NCI-H2196 (cell line): Measurements from ENCODE around the gene SNTB2.
"Not testable (repeated sequence)": the region's sequence is repeated elsewhere in the genome, so short reads cannot be mapped to it uniquely, and the experiment has no call there.

ENCODE experiments used
- DNase-seq: peaks from one replicate; lab custom pipeline; 2025; ENCODE audit not compliant: unreplicated experiment; lab: John Stamatoyannopoulos, UW

SNTB2 gene

DNA sequence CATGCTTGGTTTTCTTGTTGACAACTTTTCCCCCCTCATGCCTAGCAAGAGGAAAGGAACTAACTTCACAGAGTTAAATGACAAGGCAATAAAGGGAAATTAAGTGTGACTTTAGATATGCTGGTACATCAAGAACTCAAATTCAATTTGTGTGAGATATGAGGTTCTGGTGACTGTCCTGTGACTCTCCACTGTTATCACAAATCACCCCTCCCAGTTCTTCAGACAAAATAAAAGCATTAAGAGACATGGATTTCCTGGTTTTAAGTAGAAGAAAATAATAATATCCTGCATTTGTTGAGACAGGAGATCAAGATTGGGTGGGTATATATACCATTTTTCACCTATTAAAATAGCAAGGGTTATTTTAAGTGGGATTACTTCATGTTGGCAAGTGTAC is 46.2 kb downstream of the SNTB2 start:
- no peak for DNase-seq

DNA sequence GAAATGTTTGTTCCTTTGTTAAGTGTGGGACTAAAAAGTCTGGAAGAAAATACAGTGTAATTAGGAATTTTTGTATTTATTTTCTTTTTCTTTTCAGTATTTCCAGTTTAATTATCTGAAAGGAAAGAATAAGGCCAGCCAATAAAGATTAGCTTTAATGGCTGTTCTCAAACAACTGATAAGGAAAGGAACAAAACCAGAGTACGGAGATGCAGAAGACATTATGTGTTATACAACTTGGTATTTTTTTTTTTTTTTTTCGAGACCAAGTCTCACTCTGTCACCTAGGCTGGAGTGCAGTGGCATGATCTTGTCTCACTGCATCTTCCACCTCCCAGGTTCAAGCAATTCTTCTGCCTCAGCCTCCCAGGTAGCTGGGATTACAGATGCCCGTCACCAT is 47.5 kb downstream of the SNTB2 start:
- DNase-seq = no peak

DNA sequence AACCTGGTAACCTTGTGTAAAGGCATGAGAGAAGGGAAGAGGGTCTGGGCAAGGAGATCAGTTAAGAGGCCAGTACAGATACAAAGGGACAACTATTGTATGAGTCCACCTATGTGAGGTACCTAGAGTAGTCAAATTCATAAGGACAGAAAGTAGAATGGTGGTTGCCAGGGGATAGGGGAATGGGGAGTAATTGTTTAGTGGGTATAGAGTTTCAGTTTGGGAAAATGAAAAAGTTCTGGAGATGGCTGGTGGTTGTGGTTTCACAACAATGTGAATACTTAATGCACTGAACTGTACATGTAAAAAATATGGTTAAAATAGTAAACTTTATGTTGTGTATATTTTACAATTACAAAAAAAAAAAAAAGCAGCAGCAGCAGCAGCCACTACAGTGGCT is 49.4 kb downstream of the SNTB2 start:
- no peak for DNase-seq

DNA sequence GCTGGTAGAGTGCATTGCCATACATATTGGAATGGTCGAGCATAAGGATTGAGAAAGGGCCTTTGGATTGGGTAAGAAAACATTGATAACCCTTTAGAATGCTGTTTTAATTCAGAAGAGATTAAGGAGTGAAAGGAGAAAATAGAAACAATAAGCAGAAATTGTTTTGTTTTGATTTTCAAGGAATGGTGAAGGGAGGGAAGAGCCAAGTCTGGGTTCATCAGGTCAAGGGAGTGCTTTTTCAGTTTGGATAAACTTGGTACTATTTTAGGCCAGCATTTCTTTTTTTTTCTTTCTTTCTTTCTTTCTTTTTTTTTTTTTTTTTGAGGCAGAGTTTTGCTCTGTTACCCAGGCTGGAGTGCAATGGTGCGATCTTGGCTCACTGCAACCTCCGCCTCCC is 50.3 kb downstream of the SNTB2 start:
- DNase-seq = no peak

DNA sequence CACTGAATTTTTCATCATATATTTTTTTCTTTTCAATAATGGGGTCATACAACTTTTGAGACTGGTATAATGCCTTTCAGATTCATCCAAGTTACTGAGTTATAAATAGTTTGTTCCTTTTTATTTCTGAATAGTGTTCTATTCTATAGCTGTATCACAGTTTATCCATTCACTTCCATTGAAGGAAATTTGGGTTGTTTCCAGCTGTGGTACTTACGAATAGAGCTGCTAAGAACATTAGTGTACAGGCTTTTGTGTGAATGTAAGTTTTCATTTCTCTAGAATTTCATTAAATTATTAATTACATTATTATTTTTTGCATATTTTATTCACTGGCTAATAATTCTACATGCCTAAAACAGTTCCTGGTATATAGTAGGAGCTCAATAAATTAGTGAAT is 52.9 kb downstream of the SNTB2 start:
- DNase-seq = no peak

DNA sequence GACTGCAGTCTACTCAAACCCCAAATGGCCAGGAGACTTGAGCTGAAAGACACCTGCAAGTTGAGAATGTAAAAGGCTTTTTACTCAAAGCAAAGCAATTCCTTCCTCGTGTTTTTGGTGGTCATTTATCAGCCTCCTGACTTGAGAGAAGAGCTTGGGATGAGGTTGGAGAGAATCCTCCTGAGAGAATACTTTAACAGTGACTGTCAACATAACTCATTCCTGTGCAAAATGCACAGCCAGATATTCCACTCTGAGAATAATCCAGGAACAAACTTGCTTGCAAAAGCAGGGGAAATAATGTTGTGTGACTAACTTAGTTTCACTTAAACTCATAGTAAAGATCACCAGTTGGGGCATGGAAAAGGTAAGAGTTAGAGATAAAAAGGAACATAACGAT is 53.4 kb downstream of the SNTB2 start:
- DNase-seq = no peak

DNA sequence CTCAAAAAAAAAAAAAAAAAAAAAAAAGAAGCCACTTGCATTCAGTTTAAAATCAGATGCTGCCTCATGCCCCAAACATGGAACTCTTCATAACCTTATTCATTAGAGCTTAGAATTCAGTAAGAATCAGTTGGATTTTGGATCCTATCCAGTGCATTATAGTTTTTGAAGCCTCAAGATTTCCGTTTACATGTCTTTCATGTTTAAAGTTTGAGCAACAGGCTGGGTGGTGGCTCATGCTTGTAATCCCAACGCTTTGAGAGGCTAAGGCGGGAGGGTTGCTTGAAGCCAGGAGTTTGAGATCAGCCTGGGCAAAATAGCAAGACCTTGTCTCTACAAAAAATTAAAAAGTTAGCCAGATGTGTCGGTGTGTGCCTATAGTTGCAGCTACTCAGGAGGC is 55.0 kb downstream of the SNTB2 start:
- no peak for DNase-seq

DNA sequence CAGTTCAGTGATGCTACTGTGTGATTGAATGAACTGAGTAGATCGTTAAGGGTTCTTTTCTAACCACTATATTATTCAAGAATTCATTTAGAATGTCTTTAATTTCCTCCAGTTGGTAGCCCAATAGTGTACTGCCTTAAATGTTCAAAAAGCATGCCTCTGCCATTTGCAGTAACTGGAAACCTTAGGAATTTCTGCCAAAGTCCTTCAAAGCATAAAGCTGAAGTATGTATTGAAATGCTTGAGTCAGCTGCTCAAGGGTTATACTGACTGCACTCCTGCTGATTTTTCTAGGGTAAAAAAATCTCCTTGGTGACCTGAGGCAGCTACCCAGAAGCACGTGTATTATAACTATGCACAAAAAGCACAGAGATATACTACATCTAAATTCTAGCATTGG is 56.5 kb downstream of the SNTB2 start:
- DNase-seq = peak; percentile 9

DNA sequence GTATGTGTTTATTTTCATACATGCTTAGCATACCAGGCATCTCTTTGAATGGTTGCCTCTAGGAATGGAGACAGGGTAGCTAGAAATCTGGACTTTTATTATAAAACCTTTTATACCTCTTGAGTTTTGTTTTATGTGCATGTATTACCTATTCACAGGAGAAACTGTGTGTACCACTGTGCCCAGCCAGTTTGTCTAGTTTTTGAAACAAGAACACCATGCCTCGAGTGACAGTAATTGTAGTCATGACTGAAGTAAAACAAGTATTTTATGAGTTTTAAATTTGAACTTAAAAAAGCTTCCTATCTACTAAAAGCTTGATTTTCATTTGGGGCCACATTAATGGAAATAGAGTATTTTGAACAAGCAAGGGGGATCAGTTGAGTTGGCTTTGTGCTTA is 57.4 kb downstream of the SNTB2 start:
- DNase-seq = no peak

DNA sequence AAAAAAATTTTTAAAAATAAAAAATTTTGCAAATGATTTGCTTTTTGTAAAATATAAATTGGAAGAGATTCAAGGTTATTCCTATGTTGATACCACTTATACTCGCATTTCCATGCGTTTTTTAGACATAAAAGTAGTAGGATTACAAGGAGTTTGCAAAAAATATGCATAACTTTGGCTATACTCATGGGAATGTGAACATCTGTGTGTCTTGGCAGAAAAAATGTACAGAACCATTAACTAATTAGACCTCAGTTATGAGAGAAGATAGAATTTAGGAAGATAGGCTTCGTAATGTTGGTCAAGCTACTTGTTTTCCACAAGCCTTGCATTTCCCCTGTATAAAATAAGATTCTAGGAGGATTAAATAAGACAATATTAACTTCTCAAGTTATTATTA is 63.1 kb downstream of the SNTB2 start:
- no peak for DNase-seq

DNA sequence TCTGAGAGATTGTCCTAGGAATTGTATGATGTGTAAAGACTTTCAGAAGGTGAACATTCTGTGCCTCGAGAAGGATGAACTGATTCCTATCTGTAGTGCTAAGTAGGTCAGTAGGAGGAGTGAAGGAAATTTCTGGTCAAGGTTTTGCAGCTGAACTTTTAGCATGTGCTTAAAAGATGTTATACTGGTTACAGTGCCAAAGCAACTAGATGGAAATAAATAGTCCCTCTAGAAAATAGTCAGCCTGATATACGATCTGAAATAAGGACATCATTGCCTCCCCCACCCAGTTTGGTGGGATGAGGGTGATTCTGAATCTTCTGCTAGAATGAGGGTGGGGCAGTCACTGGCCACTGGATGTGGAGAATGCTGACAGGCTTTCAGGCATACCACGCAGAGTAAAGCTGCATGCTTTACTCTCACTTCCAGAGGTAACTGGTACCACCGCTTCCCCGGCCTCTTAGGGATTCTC is 66.9 kb downstream of the SNTB2 start:
- no peak for DNase-seq

DNA sequence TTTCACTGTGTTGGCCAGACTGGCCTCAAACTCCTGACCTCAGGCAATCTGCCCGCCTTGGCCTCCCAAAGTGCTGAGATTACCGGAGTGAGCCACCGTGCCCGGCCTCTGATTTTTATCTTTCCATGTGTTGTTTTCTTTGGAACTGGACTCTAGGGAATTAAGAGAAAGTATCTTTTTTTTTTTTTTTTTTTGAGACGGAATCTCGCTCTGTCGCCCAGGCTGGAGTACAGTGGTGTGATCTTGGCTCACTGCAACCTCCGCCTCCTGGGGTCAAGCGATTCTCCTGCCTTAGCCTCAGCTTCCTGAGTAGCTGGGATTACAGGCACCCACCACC is 72.4 kb downstream of the SNTB2 start:
- DNase-seq = not testable (repeated sequence)

DNA sequence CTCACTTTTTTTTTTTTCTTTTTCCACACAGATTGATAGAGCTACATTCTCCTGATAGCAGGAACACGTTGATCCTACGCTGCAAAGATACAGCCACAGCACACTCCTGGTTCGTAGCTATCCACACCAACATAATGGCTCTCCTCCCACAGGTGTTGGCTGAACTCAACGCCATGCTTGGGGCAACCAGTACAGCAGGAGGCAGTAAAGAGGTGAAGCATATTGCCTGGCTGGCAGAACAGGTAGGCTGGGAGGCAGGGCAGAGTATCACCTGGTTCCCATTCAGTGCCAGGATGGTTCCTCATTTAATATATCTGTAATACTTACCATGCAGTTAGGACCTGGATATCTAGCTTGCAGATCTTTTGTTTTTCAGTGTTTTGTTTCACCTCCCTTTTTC is 73.1 kb downstream of the SNTB2 start:
- no peak for DNase-seq

DNA sequence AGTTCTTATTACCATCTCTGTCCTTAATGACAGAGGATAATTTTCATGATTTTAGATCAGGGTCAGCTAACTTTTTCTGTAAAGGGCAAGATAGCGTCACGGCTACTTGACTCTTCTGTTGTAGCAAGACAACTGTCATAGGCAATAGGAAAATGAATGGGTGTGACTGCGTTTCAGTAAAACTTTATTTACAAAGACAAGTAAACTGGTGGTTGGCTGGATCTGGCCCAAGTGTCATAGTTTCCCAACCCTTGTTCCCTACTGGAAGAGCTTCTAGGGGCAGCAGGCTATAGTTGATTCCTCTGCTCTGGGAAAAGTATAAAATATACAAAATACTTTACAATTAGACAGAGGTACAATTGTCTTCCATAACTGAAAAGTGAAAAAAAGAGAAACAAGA is 73.5 kb downstream of the SNTB2 start:
- no peak for DNase-seq

DNA sequence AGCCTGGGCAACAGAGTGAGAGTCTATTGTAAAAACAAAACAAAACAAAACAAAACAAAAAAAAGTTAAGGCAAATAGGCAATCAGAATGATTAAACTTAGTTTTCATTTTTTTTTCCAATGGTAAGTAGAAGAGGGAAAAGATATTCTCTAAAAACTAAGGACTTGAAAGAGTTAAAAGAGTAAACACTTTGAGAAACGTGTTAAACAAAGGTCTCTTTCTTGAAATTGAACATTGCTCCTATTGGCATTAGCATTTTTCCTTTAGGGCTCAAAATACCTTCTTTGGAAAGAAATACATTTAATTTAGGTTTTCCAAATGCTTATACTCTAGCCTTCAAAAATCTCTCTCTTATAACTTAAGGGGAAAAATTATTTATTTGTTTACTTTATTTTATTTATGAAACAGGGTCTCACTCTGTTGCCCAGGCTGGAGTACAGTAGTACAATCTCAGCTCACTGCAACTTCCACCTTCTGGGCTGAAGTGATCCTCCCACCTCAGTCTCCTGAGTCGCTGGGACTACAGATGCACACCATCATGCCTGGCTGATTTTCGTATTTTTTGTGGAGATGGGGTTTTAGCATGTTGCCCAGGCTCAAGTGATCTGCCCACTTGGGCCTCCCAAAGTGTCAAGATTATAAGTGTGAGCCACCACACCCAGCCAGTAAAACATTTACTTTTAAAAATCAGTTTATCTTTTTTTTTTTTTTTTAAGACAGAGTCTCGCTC is 79.5 kb downstream of the SNTB2 start:
- no peak for DNase-seq

DNA sequence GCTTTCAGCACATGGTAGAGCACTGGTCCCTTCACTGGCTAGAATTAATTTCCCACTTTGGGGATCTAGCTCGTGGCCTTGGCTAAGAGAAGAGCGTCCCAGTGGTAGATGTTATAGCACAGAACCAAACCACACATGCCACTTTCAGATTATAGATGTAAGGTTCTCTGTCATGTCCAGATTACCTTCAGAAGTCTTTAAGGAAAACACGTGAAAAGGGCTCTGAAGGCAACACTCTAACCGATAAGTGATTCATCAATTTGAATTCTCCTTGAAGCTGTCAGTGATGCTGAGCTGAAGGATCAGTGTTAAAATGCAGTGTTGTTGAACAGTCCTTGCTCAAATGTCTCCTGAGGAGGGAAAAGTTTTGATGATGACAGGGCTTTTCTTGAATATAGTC is 80.7 kb downstream of the SNTB2 start:
- DNase-seq = no peak

DNA sequence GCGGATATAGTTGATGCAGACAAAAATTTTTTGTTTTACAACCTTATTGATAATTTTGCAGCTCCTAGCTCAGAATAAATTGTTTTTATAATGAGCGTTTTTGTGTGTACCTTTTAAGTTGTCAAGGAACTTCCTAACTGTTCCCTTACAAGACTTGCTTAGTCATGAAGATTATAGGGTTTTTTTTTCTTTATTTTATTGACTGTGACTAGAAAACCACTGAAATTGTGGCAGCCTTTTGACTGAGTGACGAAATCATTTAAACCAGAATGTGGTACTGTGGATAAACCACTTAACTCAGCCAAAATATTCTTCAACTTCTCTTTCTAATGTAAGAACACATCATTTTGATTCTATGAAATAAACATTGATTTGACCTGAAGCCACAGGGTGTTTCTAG is 83.4 kb downstream of the SNTB2 start:
- no peak for DNase-seq

DNA sequence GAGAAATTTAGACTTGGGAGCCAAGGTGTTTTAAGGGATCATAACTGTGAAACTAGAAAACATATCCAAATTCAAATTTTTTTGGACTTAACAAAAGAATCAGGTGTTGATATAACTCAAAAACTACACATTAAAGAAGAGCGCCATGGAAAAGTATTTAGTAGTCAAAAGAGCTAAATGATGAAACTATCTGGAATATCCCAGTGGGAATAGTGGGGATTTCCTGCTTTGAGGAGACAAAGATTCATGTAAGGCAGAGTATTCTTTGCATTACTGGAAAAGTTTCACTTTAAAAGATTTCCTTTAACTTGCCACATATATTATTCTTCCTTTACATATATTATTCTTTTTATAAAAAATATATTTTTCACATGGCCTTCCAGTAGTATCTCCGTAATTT is 83.9 kb downstream of the SNTB2 start:
- DNase-seq = no peak

DNA sequence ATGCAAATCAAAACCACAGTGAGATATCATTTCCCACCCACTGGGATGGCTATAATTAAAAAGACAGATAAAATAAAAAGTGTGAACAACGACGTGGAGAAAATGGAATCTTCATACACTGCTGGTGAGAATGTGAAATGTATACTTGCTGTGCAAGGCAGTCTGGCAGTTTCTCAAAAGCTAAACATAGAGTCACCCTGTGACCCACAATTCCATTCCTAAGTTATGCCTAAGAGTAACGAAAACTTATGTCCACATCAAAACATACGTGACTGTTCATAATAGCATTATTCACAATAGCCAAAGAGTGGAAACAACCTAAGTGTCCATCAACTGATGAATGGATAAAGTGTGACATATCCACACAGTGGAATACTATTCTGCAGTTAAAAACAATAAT is 86.0 kb downstream of the SNTB2 start:
- DNase-seq = no peak

DNA sequence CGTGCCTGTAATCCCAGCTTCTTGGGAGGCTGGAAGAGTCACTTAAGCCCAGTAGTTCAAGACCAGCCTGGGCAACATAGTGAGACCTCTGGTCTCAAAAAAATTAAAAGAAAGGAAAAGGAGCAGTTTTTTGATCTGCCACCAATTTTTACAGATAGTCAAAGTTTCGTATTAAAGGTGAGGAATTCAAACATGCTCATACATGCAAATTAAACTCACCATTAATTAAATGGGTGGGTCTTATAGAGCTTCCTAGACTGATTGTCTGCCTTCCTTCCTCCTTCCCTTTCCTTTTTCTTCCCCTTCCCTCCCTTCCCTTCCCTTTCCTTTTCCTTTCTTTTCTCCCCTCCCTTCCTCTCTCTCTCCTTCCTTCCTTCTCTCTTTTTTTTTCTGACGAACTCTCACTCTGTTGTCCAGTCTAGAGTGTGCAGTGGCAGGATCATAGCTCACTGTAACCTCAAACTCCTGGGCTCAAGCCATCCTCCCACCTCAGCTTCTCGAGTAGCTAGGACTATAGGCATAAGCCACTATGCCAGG is 87.8 kb downstream of the SNTB2 start:
- no peak for DNase-seq

DNA sequence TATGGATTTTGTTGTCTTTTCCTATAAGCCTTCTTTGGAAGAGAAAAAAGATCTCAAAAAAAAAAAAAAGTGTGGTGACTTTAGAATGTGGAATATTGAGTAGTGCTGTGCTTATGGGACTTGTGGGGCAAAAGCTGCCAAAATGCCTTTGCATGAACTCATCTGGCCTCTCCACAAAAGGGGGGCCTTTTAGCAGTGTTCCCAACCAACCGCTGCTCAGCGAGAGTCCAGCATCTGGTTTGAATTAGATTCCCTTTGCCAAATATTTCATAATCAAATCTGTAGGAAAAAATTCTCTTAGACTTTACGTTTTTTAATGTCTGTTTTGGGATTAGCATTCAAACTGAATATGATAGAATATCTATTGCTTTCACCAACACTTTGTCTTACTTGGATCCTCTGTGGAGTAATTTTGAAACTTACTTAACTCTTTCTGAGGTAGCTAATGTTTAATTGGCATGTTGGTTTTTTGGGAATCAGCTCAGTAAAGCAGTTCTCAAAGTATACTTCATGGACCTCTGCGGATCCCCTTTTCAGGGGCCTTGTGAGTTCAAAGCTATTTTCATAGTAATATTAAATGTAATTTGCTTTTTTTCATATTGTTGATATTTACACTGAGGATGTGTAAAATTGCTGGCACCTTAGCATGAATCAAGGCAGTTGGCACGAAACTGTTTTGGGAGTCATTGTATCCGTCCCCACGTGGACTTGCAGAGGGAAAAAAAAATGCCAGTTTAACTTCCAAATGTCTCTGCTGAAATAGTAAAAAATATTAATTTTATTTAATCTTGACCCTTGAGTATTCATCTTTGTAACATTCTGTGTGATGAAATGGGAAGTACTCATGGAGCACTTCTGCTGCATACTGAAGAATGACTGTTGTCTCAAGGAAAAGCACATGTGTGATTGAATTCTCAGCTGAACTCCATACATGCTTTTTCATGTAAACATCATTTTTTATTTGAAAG is 89.5 kb downstream of the SNTB2 start:
- no peak for DNase-seq

DNA sequence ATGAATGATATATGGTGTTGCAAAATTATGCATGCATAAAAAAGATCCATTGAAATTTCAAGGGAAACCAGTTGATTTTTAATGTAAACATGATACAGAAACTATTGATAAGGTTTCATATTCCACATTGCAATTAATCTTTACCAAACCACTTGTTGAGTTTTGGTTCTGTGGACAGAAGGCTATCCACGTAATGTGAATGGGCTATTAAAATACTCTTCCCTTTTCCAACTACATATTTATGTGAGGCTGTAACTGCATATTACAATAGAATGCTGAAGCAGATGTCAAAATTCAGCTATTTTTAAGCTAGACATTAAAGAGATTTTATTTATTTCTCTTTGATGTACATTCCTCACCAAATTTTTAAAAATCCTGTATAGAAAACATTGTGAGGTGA is 90.4 kb downstream of the SNTB2 start:
- no peak for DNase-seq
